ENCODE measurements around the gene P2RY1.

The P2RY1 gene

DNA sequence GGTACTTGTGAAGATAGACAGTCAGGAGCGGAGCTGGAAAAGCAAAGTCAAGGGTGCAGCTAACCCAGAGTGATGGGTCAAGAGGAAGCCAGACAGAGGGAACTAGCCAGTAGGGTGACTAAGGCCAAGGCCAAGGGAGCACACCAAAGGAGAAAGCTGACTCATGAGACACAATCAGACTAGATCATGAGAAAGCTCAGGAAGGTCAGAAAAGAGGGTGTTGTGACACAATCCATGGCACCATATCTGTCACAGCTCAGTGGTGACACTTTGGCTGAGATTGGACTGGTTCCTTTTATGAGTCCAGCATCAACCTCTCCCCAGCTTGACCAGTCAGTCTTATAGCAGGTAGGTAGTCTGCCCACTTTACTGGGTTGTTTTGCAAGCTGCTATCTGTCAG is 22.2 kb downstream of the P2RY1 start:
- Histone ChIP-seq H3K36me3 (replicated peaks; ENCODE audit: low read depth, low read length) (no peaks in the 10 kb centered on the region), H3K4me2 (ENCODE audit: low read length) (no peak overlapping the region), H2AFZ (ENCODE audit: low read depth, low read length) (no peak overlapping the region), H4K20me1 (ENCODE audit: insufficient read depth, low read length) (no peaks in the 10 kb centered on the region), H3K27ac (ENCODE audit: low read length) (no peak overlapping the region), H3K27me3 (ENCODE audit: low read depth, low read length) (no peaks in the 10 kb centered on the region), H3K4me3 (ENCODE audit: low read length) (no peak overlapping the region), H3K4me1 (ENCODE audit: low read length) (no peaks in the 10 kb centered on the region), H3K9ac (ENCODE audit: low read length) (no peak overlapping the region), H3K79me2 (ENCODE audit: low read length) (no peaks in the 10 kb centered on the region), H3K9me3 (ENCODE audit: insufficient read depth, low read length) (0 out of 2 replicates have a peak, but pooled peaks cover under 1% of the 10 kb centered on the region)
- TF ChIP-seq, protein P1, sequence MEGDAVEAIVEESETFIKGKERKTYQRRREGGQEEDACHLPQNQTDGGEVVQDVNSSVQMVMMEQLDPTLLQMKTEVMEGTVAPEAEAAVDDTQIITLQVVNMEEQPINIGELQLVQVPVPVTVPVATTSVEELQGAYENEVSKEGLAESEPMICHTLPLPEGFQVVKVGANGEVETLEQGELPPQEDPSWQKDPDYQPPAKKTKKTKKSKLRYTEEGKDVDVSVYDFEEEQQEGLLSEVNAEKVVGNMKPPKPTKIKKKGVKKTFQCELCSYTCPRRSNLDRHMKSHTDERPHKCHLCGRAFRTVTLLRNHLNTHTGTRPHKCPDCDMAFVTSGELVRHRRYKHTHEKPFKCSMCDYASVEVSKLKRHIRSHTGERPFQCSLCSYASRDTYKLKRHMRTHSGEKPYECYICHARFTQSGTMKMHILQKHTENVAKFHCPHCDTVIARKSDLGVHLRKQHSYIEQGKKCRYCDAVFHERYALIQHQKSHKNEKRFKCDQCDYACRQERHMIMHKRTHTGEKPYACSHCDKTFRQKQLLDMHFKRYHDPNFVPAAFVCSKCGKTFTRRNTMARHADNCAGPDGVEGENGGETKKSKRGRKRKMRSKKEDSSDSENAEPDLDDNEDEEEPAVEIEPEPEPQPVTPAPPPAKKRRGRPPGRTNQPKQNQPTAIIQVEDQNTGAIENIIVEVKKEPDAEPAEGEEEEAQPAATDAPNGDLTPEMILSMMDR (IDR thresholded peaks at IDR 0.05; ENCODE audit: low read depth, low read length): no peak
- no peak for TF ChIP-seq EZH2phosphoT487 (IDR thresholded peaks at IDR 0.05; ENCODE audit: low read depth)

DNA sequence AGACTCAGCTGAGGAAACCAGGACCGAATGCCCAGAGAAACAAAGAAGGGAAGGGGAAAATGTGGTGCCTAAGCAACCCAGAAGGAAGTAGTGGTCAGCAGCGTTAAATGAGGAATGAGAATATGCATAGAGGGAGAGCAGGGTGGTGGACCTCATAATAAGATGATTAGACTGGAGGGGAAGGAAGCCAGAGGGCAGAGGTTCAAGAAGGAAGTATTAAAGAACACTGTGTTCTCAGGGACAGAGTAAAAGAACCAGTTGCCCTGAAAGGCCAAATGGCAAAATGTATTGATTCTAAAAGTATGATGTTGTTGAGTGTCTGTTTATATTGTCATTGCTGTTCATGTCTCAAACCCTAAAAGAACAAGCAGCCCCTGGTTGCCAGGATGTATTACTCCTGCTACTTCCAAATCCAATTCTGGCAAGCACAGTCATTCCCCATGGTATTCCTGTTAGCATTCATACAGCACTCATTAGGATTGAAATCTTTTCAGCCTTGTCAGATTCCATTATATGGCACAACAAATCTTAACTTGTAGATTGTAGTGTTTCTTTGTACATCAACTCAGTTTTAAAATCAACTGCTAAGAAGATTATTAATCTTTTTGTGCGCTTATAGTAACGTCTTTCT is 23.4 kb downstream of the P2RY1 start:
- Histone ChIP-seq H3K9ac (ENCODE audit: low read length) (no peak overlapping the region), H3K27me3 (ENCODE audit: low read depth, low read length) (no peaks in the 10 kb centered on the region), H4K20me1 (ENCODE audit: insufficient read depth, low read length) (no peaks in the 10 kb centered on the region), H3K27ac (ENCODE audit: low read length) (no peak overlapping the region), H3K79me2 (ENCODE audit: low read length) (no peaks in the 10 kb centered on the region), H3K4me2 (ENCODE audit: low read length) (no peak overlapping the region), H3K9me3 (ENCODE audit: insufficient read depth, low read length) (no peaks in the 10 kb centered on the region), H3K36me3 (replicated peaks; ENCODE audit: low read depth, low read length) (no peaks in the 10 kb centered on the region), H3K4me1 (ENCODE audit: low read length) (no peaks in the 10 kb centered on the region), H2AFZ (ENCODE audit: low read depth, low read length) (no peak overlapping the region), H3K4me3 (ENCODE audit: low read length) (no peak overlapping the region)
- TF ChIP-seq EZH2phosphoT487 (IDR thresholded peaks at IDR 0.05; ENCODE audit: low read depth): no peak
- TF ChIP-seq, protein P1 (IDR thresholded peaks at IDR 0.05; ENCODE audit: low read depth, low read length): no peak

DNA sequence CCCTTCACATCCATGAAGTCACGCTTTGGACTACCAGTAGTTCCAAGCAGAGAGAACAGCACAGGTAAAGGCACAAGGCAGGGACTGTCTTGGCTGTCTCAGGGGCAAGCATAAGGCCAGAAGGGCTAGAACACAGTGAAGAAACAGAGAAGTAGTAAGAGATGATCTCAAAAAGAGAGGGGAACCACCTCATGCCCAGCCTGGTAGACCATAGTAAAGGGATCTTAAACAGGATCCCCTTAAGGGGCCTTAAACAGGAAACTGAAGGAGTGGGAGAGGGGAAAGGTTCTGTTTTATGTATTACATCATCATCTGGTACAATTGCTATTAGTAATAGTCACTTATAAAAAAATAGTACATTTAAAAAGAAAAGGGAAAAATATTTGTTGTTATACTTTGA is 25.8 kb downstream of the P2RY1 start:
- Histone ChIP-seq H3K27ac (ENCODE audit: low read length) (no peak overlapping the region), H3K4me2 (ENCODE audit: low read length) (no peak overlapping the region), H3K36me3 (replicated peaks; ENCODE audit: low read depth, low read length) (no peaks in the 10 kb centered on the region), H3K79me2 (ENCODE audit: low read length) (no peaks in the 10 kb centered on the region), H4K20me1 (ENCODE audit: insufficient read depth, low read length) (no peaks in the 10 kb centered on the region), H3K4me3 (ENCODE audit: low read length) (no peak overlapping the region), H3K9ac (ENCODE audit: low read length) (no peak overlapping the region), H3K4me1 (ENCODE audit: low read length) (peaks cover 3% of the 10 kb centered on the region), H3K9me3 (ENCODE audit: insufficient read depth, low read length) (no peaks in the 10 kb centered on the region), H3K27me3 (ENCODE audit: low read depth, low read length) (no peaks in the 10 kb centered on the region), H2AFZ (ENCODE audit: low read depth, low read length) (no peak overlapping the region)
- no peak for TF ChIP-seq EZH2phosphoT487 (IDR thresholded peaks at IDR 0.05; ENCODE audit: low read depth)
- TF ChIP-seq, protein P1 (IDR thresholded peaks at IDR 0.05; ENCODE audit: low read depth, low read length): no peak

DNA sequence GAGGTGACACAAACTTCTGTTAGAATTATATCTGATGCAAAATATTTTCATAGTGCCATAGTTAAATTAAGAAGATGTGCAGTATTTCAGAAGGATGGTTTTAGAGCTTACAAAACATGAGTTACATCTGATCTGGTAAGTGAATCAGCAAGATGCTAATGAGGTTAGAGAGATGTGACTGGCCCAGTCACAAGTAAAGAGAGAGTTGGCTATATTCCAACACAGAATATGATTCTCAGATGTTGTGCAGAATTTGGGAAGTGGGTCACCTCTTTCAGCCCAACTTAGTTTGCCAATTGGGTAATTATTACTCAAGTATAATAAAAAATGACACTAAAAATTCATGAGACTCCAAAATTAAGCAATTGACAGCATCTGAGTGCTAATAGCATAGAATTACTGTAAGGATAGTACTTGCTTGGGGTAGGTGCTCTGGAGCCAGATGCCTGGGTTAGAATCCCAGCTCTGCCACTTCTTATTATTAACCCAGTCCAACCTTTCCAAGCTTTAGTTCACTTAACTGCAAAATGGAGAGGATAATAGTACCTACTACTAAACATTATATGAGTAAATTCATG is 30.8 kb downstream of the P2RY1 start:
- no peaks in the 10 kb centered on the region for H3K79me2 ChIP-seq (ENCODE audit: low read length)
- no peaks in the 10 kb centered on the region for H4K20me1 ChIP-seq (ENCODE audit: insufficient read depth, low read length)
- H2AFZ ChIP-seq (ENCODE audit: low read depth, low read length): no peak overlapping the region
- H3K4me2 ChIP-seq (ENCODE audit: low read length): no peak overlapping the region
- no peaks in the 10 kb centered on the region for H3K27me3 ChIP-seq (ENCODE audit: low read depth, low read length)
- no peaks in the 10 kb centered on the region for H3K9me3 ChIP-seq (ENCODE audit: insufficient read depth, low read length)
- TF ChIP-seq EZH2phosphoT487 (IDR thresholded peaks at IDR 0.05; ENCODE audit: low read depth): no peak
- TF ChIP-seq, protein P1 (IDR thresholded peaks at IDR 0.05; ENCODE audit: low read depth, low read length): no peak
- H3K27ac ChIP-seq (ENCODE audit: low read length): no peak overlapping the region
- H3K4me1 ChIP-seq (ENCODE audit: low read length): peaks cover 18% of the 10 kb centered on the region
- H3K9ac ChIP-seq (ENCODE audit: low read length): no peak overlapping the region
- no peak overlapping the region for H3K4me3 ChIP-seq (ENCODE audit: low read length)
- H3K36me3 ChIP-seq (replicated peaks; ENCODE audit: low read depth, low read length): no peaks in the 10 kb centered on the region
